ENCODE data around the gene NKD1.

DNA sequence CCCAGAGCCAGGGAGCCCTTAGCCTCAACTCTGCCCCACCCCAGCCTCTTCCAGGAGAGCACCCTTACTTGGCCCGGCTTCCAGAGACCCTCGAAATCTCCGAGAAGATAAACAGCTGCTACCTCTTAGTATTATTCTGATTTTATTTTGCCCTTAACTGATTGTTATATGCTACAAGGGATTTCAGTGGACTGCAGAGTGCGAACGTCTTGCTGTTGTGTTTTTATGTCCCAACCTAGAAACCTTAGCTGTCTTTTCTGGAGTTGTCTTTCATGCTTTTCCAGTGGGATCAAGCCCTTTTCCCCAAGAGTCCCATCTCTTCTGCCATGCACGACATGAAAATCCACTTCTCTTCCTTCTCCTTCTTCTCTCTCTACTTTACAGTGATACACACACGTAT, 85.9 kb downstream of the NKD1 start:
- TF ChIP-seq, protein P1, sequence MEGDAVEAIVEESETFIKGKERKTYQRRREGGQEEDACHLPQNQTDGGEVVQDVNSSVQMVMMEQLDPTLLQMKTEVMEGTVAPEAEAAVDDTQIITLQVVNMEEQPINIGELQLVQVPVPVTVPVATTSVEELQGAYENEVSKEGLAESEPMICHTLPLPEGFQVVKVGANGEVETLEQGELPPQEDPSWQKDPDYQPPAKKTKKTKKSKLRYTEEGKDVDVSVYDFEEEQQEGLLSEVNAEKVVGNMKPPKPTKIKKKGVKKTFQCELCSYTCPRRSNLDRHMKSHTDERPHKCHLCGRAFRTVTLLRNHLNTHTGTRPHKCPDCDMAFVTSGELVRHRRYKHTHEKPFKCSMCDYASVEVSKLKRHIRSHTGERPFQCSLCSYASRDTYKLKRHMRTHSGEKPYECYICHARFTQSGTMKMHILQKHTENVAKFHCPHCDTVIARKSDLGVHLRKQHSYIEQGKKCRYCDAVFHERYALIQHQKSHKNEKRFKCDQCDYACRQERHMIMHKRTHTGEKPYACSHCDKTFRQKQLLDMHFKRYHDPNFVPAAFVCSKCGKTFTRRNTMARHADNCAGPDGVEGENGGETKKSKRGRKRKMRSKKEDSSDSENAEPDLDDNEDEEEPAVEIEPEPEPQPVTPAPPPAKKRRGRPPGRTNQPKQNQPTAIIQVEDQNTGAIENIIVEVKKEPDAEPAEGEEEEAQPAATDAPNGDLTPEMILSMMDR (conservative IDR thresholded peaks at IDR 0.05), result no peak
- no peak for TF ChIP-seq EZH2 (IDR thresholded peaks at IDR 0.05; ENCODE audit: low read depth)
